ENCODE results near the gene GATD1.

GRCh38 chr11:823441-824291, 46.4 kb upstream of the GATD1 start:
- TF ChIP-seq POLR2A (IDR thresholded peaks at IDR 0.05) (no peak), CTCF (IDR thresholded peaks at IDR 0.05) (no peak), POLR2AphosphoS5 (IDR thresholded peaks at IDR 0.05) (no peak)

Measured in stomach (tissue), 4 donors.